PC-3 (cell line): ENCODE results near the gene DHX40.

Experiments used
- EZH2 ChIP-seq: fragments of 300-600 bp; sonication (generic); IDR thresholded peaks from one replicate; pipeline ENCODE4 v1.6.1; 2017; ENCODE audit warnings: antibody characterized with exemption, mild to moderate bottlenecking, low read length; ENCODE audit not compliant: unreplicated experiment
- EZH2phosphoT487 ChIP-seq: fragments of 300-600 bp; sonication (generic); IDR thresholded peaks from 2 replicates; pipeline ENCODE4 v1.6.1; 2018; ENCODE audit warnings: mild to moderate bottlenecking, antibody characterized with exemption, low read length, borderline replicate concordance
- TF ChIP-seq, protein P1 (sequence below): fragments of 300-600 bp; sonication (generic); conservative IDR thresholded peaks from 2 replicates; pipeline ENCODE4 v1.5.1; 2017; ENCODE audit warnings: antibody characterized with exemption, low read depth, mild to moderate bottlenecking, low read length

DNA sequence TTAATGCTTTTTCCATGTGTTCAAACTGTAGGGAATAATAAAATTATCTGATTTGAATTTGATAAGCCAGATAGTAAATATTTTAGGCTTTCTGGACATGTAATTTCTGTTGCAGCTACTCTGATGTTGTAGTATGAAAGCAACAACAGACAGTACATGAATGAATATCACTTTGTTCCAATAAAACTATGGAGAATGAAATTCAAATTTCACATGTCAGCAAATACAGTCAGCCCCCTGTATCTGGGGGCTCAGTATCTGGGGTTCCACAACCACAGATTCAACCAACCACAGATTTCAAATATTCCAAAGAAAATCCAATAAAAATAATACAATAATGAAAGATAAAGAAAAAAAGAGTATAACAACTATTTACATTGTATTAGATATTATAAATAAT lies 46.1 kb downstream of the DHX40 start:
- TF ChIP-seq, protein P1, sequence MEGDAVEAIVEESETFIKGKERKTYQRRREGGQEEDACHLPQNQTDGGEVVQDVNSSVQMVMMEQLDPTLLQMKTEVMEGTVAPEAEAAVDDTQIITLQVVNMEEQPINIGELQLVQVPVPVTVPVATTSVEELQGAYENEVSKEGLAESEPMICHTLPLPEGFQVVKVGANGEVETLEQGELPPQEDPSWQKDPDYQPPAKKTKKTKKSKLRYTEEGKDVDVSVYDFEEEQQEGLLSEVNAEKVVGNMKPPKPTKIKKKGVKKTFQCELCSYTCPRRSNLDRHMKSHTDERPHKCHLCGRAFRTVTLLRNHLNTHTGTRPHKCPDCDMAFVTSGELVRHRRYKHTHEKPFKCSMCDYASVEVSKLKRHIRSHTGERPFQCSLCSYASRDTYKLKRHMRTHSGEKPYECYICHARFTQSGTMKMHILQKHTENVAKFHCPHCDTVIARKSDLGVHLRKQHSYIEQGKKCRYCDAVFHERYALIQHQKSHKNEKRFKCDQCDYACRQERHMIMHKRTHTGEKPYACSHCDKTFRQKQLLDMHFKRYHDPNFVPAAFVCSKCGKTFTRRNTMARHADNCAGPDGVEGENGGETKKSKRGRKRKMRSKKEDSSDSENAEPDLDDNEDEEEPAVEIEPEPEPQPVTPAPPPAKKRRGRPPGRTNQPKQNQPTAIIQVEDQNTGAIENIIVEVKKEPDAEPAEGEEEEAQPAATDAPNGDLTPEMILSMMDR: no peak
- no peak for TF ChIP-seq EZH2
- TF ChIP-seq EZH2phosphoT487: no peak
